ENCODE data around the gene RIPK1.

DNA sequence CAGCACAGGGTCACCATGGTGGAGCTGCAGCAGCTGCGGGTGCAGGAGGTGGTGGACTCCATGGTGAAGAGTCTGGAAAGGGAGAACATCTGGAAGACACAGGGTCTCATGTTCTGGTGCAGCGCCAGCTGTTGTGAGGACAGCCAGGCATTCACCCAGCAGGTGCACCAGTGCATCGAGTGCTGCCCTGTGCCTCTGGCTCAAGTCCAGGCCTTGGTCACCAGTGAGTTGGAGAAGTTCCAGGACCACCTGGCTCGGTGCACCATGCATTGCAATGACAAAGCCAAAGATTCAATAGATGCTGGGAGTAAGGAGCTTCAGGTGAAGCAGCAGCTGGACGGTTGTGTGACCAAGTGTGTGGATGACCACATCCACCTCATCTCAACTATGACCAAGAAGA, 22.9 kb upstream of the RIPK1 start:
- TF ChIP-seq EZH2phosphoT487 (IDR thresholded peaks at IDR 0.05; ENCODE audit: insufficient read depth, low read depth) (no peak), EZH2 (IDR thresholded peaks at IDR 0.05; ENCODE audit: insufficient read depth, poor library complexity, severe bottlenecking) (no peak)

All from GM23248 (cell line).